ENCODE measurements around the gene SRMS.

Gene SRMS

GRCh38 chr20:63551068-63551467, 3.5 kb upstream of the SRMS start:
- no peak for DNase-seq

GRCh38 chr20:63549679-63550282, 2.2 kb upstream of the SRMS start:
- DNase-seq: no peak

GRCh38 chr20:63549019-63549418, 1.5 kb upstream of the SRMS start:
- DNase-seq: no peak

GRCh38 chr20:63548542-63548941, 993 bp upstream of the SRMS start:
- no peak for DNase-seq

DNA sequence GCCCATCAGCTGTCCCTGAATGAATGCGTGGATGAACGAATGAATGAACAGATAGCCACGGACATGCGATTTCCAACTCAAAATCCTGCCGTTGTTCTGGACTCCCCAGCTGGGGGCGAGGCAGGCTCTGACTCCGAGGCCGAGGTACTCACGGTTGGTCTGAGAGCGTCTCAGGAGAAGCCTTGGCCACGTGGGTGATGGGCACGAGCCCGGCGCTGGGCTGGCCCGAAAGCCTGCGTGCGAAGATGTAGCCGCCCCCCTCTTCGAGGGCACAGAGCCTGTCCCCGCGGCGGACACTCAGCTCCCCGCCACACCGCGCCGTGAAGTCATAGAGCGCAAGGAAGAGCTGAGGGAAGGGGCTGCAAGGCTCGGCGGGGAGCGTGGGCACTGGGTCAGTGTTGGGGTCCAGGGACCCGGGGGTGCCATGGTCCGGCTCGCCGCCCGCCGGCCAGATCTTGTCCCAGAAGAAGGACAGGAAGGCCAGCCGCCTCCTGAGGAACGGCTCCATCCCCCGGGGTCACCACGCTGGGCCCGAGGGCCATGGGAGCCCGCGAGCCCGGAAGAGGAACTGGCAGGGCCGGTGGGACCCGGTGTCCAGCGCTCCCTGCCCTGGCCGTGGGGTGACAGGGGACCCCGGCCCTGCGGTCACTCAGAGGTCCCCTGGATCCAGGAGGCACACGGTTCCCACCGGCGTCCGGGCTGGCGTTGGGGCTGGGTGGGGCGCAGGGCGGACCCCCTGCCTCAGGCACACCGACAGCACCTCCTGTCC, 409 bp downstream of the SRMS start:
- no peak for DNase-seq

GRCh38 chr20:63546256-63546955, 1.1 kb downstream of the SRMS start:
- no peak for DNase-seq

GRCh38 chr20:63545814-63546213, 1.7 kb downstream of the SRMS start:
- no peak for DNase-seq

GRCh38 chr20:63544958-63545516, 2.5 kb downstream of the SRMS start:
- no peak for DNase-seq

DNA sequence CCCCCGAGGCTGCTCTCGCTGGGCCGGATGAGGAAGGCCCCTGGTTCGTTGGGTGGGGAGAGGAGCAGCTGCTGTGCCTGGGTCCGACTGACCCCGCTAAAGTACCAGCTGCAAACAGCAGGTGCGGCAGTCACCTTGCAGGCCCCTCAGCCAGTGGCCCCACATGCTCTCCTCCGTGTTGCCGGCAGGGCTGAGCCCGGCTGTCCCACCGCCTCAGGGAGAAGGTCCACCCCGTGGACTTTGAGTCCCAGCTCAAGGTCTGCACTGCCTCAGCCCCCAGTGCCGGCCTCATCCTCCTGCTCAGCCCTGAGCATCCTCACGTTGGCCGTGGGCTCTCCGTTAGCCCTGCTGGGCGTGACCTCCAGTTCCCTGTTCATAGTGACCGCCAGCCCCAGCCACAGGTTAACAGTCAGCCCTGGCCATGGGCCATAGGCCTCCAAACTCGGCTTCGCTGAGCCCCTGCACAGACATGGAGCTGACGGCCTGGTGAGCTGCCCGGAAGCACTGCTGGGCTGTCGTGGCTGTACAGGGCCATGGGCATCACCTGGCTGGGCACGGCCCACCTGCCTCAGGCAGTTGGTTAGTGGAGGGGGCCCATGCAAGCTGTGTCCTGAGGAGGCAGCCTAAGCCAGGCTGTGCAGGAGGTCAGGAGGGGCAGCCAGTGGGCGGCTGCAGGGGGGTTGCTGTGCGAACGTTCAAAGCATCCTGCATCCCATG, 3.1 kb downstream of the SRMS start:
- DNase-seq: no peak

- no peak for DNase-seq
Measured at GRCh38 chr20:63543733-63544132, 3.8 kb downstream of the SRMS start.

DNA sequence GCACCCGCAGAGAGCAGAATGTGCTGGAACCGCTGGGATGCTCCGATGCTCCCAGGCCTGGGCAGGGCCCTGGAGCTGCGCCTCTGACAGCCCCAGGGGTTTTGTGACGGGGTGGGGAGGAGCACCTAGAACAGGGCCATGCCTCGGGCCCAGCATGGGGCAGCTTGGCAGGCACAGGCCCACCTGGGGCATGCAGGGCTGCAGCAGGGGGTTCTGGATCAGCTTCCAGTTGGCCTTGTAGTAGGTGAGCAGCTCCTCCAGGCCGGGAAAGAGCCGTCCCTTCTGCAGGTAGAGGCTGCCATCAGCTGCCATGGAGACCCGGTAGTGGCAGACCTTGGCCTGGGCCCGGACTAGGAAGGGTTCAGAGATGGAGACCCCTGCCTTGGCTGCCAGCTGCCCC, 4.4 kb downstream of the SRMS start:
- DNase-seq: no peak

DNA sequence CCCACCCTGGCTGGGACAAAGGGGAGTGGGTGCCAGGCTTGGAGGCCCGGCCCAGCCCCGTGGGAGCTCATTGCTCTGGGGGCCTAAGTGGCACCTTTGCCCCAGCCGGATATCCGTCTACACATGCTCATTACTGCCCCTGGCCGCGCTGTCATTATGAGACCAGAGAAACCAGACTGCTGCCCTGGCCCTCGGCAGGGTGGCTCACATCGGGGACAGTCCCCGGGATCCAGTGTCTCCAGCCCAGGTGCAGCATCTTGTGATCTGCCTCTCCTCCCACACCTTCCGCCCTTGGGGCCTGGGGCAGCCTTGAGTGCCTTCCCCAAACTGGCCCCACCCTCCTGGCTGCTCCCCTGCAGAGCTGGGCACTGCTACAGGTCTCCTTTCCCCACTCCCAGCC, 4.9 kb downstream of the SRMS start:
- no peak for DNase-seq

GRCh38 chr20:63542031-63542559, 5.5 kb downstream of the SRMS start:
- DNase-seq: no peak

- no peak for DNase-seq
Measured at GRCh38 chr20:63541371-63541770, 6.2 kb downstream of the SRMS start.

- DNase-seq: no peak
Measured at GRCh38 chr20:63540417-63541186, 6.9 kb downstream of the SRMS start.

- no peak for DNase-seq
Measured at GRCh38 chr20:63539441-63540370, 7.8 kb downstream of the SRMS start.

DNA sequence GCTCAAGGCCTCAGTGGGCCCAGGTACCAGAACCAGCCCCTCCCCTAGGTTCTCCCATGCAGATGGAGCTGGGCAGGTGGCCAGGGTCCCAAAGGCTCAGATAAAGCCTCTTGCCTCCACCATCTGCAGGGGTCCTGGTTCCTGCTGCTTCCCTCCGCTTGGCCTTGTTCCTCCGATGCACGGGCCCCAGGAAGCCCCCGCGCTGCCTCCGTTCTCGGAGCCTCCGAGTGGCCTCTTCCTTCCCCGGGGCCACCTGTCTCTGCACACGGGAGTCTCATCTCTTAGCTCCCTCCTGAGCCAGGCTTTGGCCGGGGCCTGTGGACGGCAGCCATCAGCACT, 8.5 kb downstream of the SRMS start:
- DNase-seq: no peak

DNA sequence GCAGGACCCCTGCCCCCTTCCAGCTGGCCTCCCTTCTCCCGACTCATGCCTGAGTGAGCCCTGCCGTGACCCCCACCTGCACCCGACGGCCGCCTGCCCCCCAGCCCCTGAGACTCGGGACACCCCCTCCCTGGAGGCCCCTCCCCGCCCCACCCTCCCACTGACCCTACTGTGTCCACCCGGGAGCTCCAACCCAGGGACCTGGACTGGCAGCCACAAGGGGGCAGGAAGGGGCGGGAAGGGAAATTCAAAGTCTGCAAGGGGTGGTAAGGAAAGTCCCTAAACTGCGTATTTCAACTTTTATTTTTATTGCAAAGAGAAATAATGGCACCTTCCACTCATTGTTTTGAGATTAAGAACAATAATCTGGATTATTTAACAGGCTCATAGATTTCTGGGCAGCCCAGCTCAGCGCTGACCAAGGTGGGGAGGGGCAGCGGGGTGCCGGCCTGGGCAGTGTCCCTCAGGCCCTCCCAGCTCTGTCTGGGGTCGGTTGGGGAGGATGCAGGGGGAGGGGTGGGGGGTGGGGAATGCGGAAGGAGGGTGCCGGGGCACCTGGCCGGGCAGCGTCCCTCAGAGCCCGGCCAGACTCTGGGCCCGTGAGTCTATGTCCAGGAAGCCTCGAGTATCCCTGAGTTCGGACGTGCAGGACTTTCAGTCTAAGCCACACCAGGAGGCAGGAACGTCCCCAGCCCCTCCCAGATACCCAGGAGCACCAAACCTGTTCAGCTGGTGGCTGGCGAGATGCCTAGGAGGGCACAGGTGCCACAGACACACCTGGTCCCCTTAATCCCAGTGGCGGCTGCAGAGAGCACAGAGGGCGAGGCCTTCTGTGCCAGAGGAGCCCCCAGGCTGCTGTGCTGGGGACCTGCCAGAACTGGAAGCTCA, 9.1 kb downstream of the SRMS start:
- no peak for DNase-seq

DNA sequence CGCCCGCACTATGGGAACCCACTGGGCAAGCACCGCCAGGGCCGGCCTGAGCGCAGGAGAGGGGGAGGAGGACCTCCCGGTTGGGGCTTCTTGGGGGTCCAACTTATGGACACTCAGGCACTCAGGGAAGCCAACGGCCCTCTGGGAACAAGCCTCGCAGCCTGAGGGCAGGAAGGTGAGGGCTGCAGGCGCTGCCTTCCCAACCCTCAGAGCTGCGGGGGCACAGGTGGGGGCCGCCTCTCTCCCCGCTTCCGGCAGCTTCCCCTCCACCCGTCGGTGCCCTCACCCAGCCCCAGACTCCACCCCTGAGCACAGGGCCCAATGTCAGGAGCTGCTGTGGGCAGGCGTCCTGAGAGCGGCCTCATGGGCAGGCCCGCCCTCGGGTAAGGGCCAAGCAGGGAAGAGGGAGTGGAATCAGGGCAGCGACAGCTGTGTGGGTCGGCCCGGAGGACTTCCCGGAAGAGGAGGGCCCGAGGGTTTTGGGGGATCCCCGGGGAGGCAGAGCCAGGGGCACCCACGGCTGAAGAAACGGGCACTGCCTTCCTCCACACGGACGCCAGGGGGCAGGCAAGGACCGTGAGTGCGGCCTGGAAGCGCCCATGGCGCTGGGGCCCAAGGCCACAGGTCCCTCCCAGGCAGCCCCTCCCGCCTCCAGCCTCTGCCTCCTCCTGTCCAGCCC, 9.9 kb downstream of the SRMS start:
- DNase-seq: peak; percentile 97
